Stimulated activated CD4-positive, alpha-beta T cell treated with anti-CD3 and anti-CD28 coated beads, Interleukin-4, amount 100 ng/mL, for 4 hours (primary cell): ENCODE measurements around the gene ZDHHC16.
A peak's percentile ranks its signal among the peaks of the same experiment; 100 is the strongest.

Experiments used
- DNase-seq, 2 experiments: peaks; one replicate each; pipeline ENCODE4 v3.0.0-alpha.2; 2020

Gene ZDHHC16

GRCh38 chr10:97482381-97482780, 36.4 kb downstream of the ZDHHC16 start:
- DNase-seq: no peak

GRCh38 chr10:97483506-97483905, 37.5 kb downstream of the ZDHHC16 start:
- DNase-seq: no peak

GRCh38 chr10:97483921-97484320, 37.9 kb downstream of the ZDHHC16 start:
- no peak for DNase-seq

- DNase-seq: no peak
Measured at GRCh38 chr10:97485647-97486281, 39.8 kb downstream of the ZDHHC16 start.

GRCh38 chr10:97490592-97490991, 44.6 kb downstream of the ZDHHC16 start:
- no peak for DNase-seq

GRCh38 chr10:97494151-97494550, 48.2 kb downstream of the ZDHHC16 start:
- DNase-seq: no peak

- no peak for DNase-seq
Measured at GRCh38 chr10:97494863-97495506, 49.0 kb downstream of the ZDHHC16 start.

- DNase-seq: peak; percentile 66 to 69
Measured at GRCh38 chr10:97497572-97498075, 51.6 kb downstream of the ZDHHC16 start.

- DNase-seq: peak; percentile 99 to 100
Measured at GRCh38 chr10:97498076-97498840, 52.3 kb downstream of the ZDHHC16 start, which contains the start of gene MMS19. MMS19 (minus strand) TSS chr10:97498422; CDS start chr10:97498384, 38 bp downstream.

- peak; percentile 24 to 26 for DNase-seq
Measured at GRCh38 chr10:97498841-97499560, 53.0 kb downstream of the ZDHHC16 start, which contains the start of gene UBTD1. UBTD1 (plus strand) TSS chr10:97498924; CDS start chr10:97499204, 280 bp downstream.

- peak in 1 of 2 experiments; percentile 1 for DNase-seq
Measured at GRCh38 chr10:97499561-97500296, 53.8 kb downstream of the ZDHHC16 start.

- no peak for DNase-seq
Measured at GRCh38 chr10:97500297-97500575, 54.3 kb downstream of the ZDHHC16 start.

GRCh38 chr10:97502916-97503315, 56.9 kb downstream of the ZDHHC16 start:
- no peak for DNase-seq

GRCh38 chr10:97503406-97503805, 57.4 kb downstream of the ZDHHC16 start:
- no peak for DNase-seq

GRCh38 chr10:97505152-97505551, 59.2 kb downstream of the ZDHHC16 start:
- no peak for DNase-seq

- DNase-seq: no peak
Measured at GRCh38 chr10:97506199-97506991, 60.4 kb downstream of the ZDHHC16 start.
